Measurements from ENCODE around the gene SDC3.

The SDC3 gene

DNA sequence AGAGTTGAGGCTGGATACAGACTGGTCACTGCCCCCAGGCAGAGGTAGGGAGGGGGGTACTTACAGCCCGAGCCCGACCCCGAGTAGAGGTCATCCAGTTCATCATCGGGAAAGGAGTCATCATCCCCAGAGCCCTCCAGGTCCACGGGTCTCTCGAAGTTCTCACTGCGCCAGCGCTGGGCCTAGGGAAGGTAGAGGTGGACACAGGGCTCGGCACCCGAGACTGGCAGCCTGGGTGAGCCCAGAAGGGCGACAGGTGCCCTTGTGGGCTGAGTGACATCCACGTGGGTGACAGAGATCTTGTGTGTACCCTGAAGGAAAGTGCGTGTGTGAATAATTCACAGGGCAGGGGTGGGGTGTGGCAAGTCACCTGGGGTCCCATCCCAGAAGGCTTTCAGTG lies 30.0 kb downstream of the SDC3 start:
- Mint-ChIP-seq H3K27me3 (ENCODE audit: low read depth, poor library complexity) (peaks cover 7% of the 10 kb centered on the region), H3K27ac (no peak overlapping the region), H3K4me1 (peaks cover 31% of the 10 kb centered on the region), H3K9me3 (no peaks in the 10 kb centered on the region), H3K36me3 (ENCODE audit: low read depth) (no peaks in the 10 kb centered on the region), H3K4me3 (no peak overlapping the region)
- TF ChIP-seq, protein P1, sequence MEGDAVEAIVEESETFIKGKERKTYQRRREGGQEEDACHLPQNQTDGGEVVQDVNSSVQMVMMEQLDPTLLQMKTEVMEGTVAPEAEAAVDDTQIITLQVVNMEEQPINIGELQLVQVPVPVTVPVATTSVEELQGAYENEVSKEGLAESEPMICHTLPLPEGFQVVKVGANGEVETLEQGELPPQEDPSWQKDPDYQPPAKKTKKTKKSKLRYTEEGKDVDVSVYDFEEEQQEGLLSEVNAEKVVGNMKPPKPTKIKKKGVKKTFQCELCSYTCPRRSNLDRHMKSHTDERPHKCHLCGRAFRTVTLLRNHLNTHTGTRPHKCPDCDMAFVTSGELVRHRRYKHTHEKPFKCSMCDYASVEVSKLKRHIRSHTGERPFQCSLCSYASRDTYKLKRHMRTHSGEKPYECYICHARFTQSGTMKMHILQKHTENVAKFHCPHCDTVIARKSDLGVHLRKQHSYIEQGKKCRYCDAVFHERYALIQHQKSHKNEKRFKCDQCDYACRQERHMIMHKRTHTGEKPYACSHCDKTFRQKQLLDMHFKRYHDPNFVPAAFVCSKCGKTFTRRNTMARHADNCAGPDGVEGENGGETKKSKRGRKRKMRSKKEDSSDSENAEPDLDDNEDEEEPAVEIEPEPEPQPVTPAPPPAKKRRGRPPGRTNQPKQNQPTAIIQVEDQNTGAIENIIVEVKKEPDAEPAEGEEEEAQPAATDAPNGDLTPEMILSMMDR (IDR thresholded peaks at IDR 0.05) = no peak
- DNase-seq = no peak

DNA sequence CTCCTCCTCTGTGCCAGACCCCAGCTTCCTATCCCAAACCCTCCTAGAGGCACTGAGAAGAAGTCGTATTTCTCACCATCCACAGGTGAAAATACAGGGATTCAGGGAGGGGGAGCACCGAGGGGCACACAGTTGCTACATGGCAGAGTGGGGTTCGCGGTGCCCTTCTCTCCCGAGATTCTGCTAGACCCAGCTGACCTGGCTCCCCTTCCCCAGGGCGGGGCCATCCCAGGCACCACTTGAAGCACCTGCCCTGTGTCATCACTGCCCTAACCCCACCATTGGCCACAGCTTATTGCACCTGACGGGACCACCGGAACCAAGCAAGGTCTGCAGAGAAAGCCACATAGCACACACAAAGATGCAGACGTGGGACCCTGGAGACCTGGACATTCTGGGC lies 30.5 kb downstream of the SDC3 start:
- Mint-ChIP-seq H3K27me3 (ENCODE audit: low read depth, poor library complexity) (peaks cover 7% of the 10 kb centered on the region), H3K4me1 (peaks cover 31% of the 10 kb centered on the region), H3K36me3 (ENCODE audit: low read depth) (no peaks in the 10 kb centered on the region), H3K4me3 (no peak overlapping the region), H3K9me3 (no peaks in the 10 kb centered on the region), H3K27ac (no peak overlapping the region)
- no peak for DNase-seq
- TF ChIP-seq, protein P1 (IDR thresholded peaks at IDR 0.05) = no peak

DNA sequence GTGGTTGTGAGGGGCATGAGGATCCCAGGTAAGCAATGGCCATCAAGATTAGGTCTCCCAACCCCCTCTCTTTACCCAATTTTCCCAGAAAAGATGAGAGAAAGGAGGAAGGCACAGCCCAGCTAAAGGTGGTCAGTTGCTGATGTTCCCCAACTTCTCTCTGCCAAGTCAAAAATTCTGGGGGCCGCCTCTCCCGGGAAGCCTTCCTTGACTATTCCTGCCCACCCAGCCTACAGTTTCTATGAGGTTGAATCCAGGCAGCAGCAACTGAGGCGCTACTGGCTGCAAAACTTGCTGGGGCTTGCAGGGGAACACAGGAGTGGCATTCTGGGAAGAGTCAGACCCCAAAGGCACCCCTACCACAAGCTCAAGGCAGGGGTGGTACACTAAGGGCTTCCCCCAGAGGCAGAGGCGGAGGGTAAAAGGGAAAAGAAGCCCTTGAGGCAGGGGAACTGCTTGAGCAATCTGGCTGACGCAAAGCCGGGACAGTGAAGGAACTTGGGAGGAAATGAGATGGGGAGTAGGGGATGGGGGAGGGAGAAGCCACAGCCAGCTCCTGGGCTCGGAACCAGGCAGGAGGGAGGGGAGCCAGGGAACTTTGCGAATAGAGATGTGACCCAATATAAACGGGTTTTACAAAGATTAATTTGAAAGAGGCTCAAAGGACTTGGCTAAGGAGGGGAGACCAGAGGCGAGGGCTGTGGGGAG lies 31.2 kb downstream of the SDC3 start:
- no peak overlapping the region for H3K4me3 Mint-ChIP-seq
- no peaks in the 10 kb centered on the region for H3K9me3 Mint-ChIP-seq
- no peak for DNase-seq
- H3K36me3 Mint-ChIP-seq (ENCODE audit: low read depth) = peaks cover under 1% of the 10 kb centered on the region
- H3K27me3 Mint-ChIP-seq (ENCODE audit: low read depth, poor library complexity) = peaks cover 10% of the 10 kb centered on the region
- H3K4me1 Mint-ChIP-seq = peaks cover 36% of the 10 kb centered on the region
- no peak overlapping the region for H3K27ac Mint-ChIP-seq
- TF ChIP-seq, protein P1 (IDR thresholded peaks at IDR 0.05) = no peak

DNA sequence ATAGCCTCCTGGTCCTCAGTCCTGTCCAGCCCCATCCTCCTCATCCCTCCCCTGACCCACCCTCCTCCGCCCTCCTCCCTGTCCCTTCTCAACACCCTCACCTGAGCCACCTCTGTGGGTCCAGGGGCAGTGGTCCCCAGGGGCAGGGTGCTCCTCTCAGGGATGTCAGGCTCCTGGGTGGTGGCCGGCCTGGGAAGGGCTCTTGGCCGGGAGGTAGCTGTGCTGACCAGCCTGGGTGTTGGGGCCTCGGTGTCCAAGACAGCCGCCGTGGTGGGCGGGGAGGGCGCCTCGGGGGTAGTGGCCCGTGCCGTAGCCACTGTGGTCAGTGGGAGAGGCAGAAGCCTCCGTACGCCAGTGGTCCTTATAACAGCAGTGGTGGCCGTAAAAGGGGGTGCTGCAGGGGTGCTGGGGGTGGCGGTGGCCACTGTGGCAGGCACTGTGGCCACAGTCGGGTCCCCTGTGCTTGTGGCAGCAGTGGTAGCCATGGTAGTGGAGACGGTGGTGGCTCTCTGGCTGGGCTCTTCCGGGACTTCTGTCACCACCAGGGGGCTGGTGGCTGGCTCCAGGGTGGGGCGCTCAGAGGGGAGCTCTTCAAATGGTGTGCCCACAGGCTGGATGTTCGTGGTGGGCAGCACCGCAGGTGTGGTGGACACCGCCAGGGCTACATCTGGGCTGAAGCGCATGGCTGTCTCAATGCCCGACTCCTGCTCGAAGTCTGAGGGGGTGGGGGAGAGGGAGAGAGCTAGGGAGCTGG lies 31.9 kb downstream of the SDC3 start:
- Mint-ChIP-seq H3K27me3 (ENCODE audit: low read depth, poor library complexity) (peaks cover 7% of the 10 kb centered on the region), H3K36me3 (ENCODE audit: low read depth) (peaks cover 5% of the 10 kb centered on the region), H3K27ac (no peak overlapping the region), H3K4me3 (no peak overlapping the region), H3K4me1 (peaks cover 40% of the 10 kb centered on the region), H3K9me3 (no peaks in the 10 kb centered on the region)
- no peak for DNase-seq
- TF ChIP-seq, protein P1 (IDR thresholded peaks at IDR 0.05) = no peak

DNA sequence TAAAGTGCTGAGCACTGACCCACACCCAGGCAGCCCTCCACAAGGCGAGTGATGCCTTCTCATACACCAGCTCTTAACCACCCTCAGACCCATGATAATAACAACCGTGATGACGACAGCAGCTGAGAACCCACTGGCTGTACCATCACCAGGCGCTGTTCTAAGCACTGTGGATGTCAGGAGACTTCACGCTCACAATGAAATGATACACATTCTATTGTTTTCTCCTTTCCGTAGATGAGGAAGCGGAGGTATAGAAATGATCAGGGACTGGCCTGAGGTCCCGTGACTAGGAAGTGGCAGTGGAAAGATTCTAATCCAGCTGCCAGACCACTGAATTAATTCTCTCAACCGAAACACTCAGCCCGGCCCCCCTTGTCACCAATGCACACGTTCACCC lies 32.6 kb downstream of the SDC3 start:
- Mint-ChIP-seq H3K36me3 (ENCODE audit: low read depth) (peaks cover 5% of the 10 kb centered on the region), H3K4me3 (no peak overlapping the region)

More for the DNA sequence above, 32.6 kb downstream of the SDC3 start:
- H3K27me3 Mint-ChIP-seq (ENCODE audit: low read depth, poor library complexity) = peaks cover 7% of the 10 kb centered on the region
- H3K9me3 Mint-ChIP-seq = no peaks in the 10 kb centered on the region
- no peak overlapping the region for H3K27ac Mint-ChIP-seq
- TF ChIP-seq, protein P1 (IDR thresholded peaks at IDR 0.05) = no peak
- H3K4me1 Mint-ChIP-seq = peaks cover 40% of the 10 kb centered on the region
- DNase-seq = no peak

Measured in nephron progenitor cell (in vitro differentiated cells).